Gastroesophageal sphincter (tissue), 3 donors: ENCODE measurements around the gene CAAP1.

Source experiments
- EP300 ChIP-seq: sonication (generic); formaldehyde crosslinking; IDR thresholded peaks from one replicate; pipeline ENCODE4 v1.6.1; 2017; ENCODE audit warnings: antibody characterized with exemption, mild to moderate bottlenecking
- POLR2AphosphoS5 ChIP-seq: sonication (generic); formaldehyde crosslinking; IDR thresholded peaks from one replicate; pipeline ENCODE4 v1.6.1; 2017; ENCODE audit warnings: antibody characterized with exemption
- TF ChIP-seq, protein P1 (sequence below), 4 experiments: fragments of 200-600 bp in 2 of 4; fragments of 450-650 bp in 2 of 4; sonication (generic) in 1 of 4; IDR thresholded peaks; one replicate each; pipeline ENCODE4 v1.5.1; 2017 to 2019; ENCODE audit warnings: antibody characterized with exemption in 4 of 4, mild to moderate bottlenecking in 2 of 4, moderate library complexity in 2 of 4

GRCh38 chr9:26925609-26926008 lies 33.0 kb upstream of the CAAP1 start:
- TF ChIP-seq, protein P1, sequence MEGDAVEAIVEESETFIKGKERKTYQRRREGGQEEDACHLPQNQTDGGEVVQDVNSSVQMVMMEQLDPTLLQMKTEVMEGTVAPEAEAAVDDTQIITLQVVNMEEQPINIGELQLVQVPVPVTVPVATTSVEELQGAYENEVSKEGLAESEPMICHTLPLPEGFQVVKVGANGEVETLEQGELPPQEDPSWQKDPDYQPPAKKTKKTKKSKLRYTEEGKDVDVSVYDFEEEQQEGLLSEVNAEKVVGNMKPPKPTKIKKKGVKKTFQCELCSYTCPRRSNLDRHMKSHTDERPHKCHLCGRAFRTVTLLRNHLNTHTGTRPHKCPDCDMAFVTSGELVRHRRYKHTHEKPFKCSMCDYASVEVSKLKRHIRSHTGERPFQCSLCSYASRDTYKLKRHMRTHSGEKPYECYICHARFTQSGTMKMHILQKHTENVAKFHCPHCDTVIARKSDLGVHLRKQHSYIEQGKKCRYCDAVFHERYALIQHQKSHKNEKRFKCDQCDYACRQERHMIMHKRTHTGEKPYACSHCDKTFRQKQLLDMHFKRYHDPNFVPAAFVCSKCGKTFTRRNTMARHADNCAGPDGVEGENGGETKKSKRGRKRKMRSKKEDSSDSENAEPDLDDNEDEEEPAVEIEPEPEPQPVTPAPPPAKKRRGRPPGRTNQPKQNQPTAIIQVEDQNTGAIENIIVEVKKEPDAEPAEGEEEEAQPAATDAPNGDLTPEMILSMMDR (IDR thresholded peaks at IDR 0.05): no peak
- TF ChIP-seq POLR2AphosphoS5 (no peak), EP300 (no peak)
